K562 (cell line): ENCODE measurements around the gene PTPN1.

Experiments used
- FOXK1 ChIP-seq: sonication (generic); formaldehyde crosslinking; IDR thresholded peaks from 2 replicates; pipeline ENCODE4 v1.8.0; 2022; ENCODE audit warnings: missing genetic modification reagents, mild to moderate bottlenecking, borderline replicate concordance
- POLR2A ChIP-seq: fragments of 450-650 bp; conservative IDR thresholded peaks from 2 replicates; pipeline ENCODE4 v1.6.1; 2016
- POLR2AphosphoS5 ChIP-seq: IDR thresholded peaks from 2 replicates; pipeline ENCODE4 v1.6.1; 2011; ENCODE audit warnings: mild to moderate bottlenecking, low read depth, low read length, moderate library complexity; ENCODE audit not compliant: control insufficient read depth, insufficient read depth
- SMARCB1 ChIP-seq: IDR thresholded peaks from 2 replicates; pipeline ENCODE4 v1.6.1; 2011; ENCODE audit warnings: improper control_type of control experiment, low read depth; ENCODE audit not compliant: insufficient read length
- SMARCC2 ChIP-seq: fragments of 450-650 bp; IDR thresholded peaks from 2 replicates; pipeline ENCODE4 v1.6.1; 2017; ENCODE audit warnings: antibody characterized with exemption, moderate library complexity, mild to moderate bottlenecking, low read depth
- SREBF2 ChIP-seq: sonication (generic); formaldehyde crosslinking; IDR thresholded peaks from 2 replicates; pipeline ENCODE4 v1.4.0; 2020; ENCODE audit warnings: mild to moderate bottlenecking, missing genetic modification reagents
- TAF1 ChIP-seq: IDR thresholded peaks from 2 replicates; pipeline ENCODE4 v1.6.1; 2011; ENCODE audit warnings: mild to moderate bottlenecking, low read length, moderate library complexity; ENCODE audit not compliant: insufficient read depth, control insufficient read depth, severe bottlenecking; ENCODE audit errors: extremely low read depth
- TAF15 ChIP-seq: fragments of 200-400 bp; formaldehyde crosslinking; IDR thresholded peaks from 2 replicates; pipeline ENCODE4 v1.6.1; 2017; ENCODE audit warnings: mild to moderate bottlenecking, low read depth, low read length, moderate library complexity
- ZNF507 ChIP-seq: conservative IDR thresholded peaks from 2 replicates; pipeline ENCODE4 v1.6.1; 2017; ENCODE audit warnings: missing genetic modification characterization, missing compliant biosample characterization
- ZSCAN29 ChIP-seq: fragments of 450-650 bp; IDR thresholded peaks from 2 replicates; pipeline ENCODE4 v1.6.1; 2017
- TF ChIP-seq, protein P1 (sequence below), 3 experiments: IDR thresholded peaks in 2 of 3; conservative IDR thresholded peaks in 1 of 3; 2 replicates each; pipeline ENCODE4 v1.5.1; 2011 to 2012; ENCODE audit warnings: low read length in 3 of 3, mild to moderate bottlenecking in 3 of 3, control low read depth in 2 of 3, improper control_type of control experiment in 1 of 3, inconsistent platforms in 1 of 3, low read depth in 1 of 3, mixed read lengths in 1 of 3, moderate library complexity in 1 of 3; ENCODE audit not compliant: insufficient read depth in 2 of 3

- TF ChIP-seq, protein P1, sequence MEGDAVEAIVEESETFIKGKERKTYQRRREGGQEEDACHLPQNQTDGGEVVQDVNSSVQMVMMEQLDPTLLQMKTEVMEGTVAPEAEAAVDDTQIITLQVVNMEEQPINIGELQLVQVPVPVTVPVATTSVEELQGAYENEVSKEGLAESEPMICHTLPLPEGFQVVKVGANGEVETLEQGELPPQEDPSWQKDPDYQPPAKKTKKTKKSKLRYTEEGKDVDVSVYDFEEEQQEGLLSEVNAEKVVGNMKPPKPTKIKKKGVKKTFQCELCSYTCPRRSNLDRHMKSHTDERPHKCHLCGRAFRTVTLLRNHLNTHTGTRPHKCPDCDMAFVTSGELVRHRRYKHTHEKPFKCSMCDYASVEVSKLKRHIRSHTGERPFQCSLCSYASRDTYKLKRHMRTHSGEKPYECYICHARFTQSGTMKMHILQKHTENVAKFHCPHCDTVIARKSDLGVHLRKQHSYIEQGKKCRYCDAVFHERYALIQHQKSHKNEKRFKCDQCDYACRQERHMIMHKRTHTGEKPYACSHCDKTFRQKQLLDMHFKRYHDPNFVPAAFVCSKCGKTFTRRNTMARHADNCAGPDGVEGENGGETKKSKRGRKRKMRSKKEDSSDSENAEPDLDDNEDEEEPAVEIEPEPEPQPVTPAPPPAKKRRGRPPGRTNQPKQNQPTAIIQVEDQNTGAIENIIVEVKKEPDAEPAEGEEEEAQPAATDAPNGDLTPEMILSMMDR (IDR thresholded peaks at IDR 0.05 in 2 of 3, conservative IDR thresholded peaks at IDR 0.05 in 1 of 3; ENCODE audit: insufficient read depth in 2 of 3, low read depth in 1 of 3, low read length in 3 of 3), result no peak
- TF ChIP-seq ZSCAN29 (no peak), TAF1 (no peak), POLR2A (no peak), TAF15 (no peak), SREBF2 (CRISPR knock-in tag) (no peak), SMARCC2 (no peak), SMARCB1 (no peak), FOXK1 (no peak), POLR2AphosphoS5 (no peak), ZNF507 (tag) (no peak)
These were observed 98.5 kb downstream of the PTPN1 start for GRCh38 chr20:50608750-50609104.
